Measurements from ENCODE around the gene ABCG8. TPM values are rescaled to one million over a fixed set of nuclear protein-coding genes. Genes with fewer than 3 reads are reported as not detected.

ABCG8 gene
- total RNA-seq, 4 donors from 2014 or later, result not detected

DNA sequence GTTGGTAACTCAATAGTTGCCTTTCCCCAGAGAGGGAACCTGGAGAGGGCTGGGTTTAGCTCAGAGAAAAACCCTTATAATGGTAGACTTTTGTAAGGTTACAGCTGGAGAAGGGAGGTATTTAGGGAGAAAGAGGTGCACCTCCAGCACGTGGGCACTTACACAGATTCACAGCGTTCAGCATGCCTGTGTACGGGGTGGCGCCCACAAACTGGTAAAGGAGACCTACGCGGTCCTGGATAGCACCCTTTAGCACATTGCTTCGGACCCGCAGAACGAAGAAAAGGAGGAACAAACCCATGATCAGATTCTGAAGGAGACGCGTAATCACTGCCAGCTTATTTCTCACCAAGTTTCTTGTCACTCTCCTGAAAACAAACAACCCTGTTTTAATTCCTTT, 15.0 kb upstream of the ABCG8 start:
- Histone ChIP-seq H3K4me1 (no peaks in the 10 kb centered on the region), H3K27ac (replicated peaks in 1 of 4) (no peak overlapping the region), H3K4me3 (no peak overlapping the region), H3K36me3 (no peaks in the 10 kb centered on the region), H3K27me3 (peaks cover 0 to 5% (median 0%) of the 10 kb centered on the region in 4 donors), H3K9me3 (no peaks in the 10 kb centered on the region)
- peak; percentile 89 for DNase-seq (ENCODE audit: extremely low spot score)
- 85% methylated on average over 11 of the region's 11 CpGs for WGBS
- intact Hi-C loops (cut with DNase I), result no loop called here
- TF ChIP-seq POLR2A (IDR thresholded peaks at IDR 0.05; ENCODE audit: low read depth), result no peak
- TF ChIP-seq POLR2AphosphoS5 (IDR thresholded peaks at IDR 0.05), result no peak
- no peak for TF ChIP-seq EP300 (IDR thresholded peaks at IDR 0.05)
- TF ChIP-seq, protein P1, sequence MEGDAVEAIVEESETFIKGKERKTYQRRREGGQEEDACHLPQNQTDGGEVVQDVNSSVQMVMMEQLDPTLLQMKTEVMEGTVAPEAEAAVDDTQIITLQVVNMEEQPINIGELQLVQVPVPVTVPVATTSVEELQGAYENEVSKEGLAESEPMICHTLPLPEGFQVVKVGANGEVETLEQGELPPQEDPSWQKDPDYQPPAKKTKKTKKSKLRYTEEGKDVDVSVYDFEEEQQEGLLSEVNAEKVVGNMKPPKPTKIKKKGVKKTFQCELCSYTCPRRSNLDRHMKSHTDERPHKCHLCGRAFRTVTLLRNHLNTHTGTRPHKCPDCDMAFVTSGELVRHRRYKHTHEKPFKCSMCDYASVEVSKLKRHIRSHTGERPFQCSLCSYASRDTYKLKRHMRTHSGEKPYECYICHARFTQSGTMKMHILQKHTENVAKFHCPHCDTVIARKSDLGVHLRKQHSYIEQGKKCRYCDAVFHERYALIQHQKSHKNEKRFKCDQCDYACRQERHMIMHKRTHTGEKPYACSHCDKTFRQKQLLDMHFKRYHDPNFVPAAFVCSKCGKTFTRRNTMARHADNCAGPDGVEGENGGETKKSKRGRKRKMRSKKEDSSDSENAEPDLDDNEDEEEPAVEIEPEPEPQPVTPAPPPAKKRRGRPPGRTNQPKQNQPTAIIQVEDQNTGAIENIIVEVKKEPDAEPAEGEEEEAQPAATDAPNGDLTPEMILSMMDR (IDR thresholded peaks at IDR 0.05), result no peak

DNA sequence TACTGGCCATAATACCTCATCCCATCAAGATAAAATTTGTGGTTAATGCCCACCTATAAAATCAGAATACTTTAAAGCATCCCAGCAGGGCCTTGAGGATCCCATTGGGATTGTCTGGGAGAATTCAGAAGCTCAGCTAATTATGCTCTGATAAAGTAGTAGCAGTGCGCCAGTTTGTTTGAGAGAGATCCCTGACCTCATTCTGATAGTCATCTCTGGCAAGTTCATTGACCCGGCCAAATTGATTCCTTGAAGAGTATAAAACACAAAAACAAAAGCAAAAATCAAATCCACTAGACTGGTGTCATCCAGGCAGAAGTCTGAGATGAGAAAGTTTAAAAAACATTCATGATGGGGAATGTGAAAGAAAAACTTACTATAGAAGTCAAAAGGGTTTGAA, 14.3 kb upstream of the ABCG8 start:
- WGBS, result 88% methylated on average over 2 of the region's 2 CpGs
- intact Hi-C loops (cut with DNase I), result no loop called here
- Histone ChIP-seq H3K9me3 (no peaks in the 10 kb centered on the region), H3K4me1 (no peaks in the 10 kb centered on the region), H3K27me3 (peaks cover 0 to 5% (median 0%) of the 10 kb centered on the region in 4 donors), H3K27ac (replicated peaks in 1 of 4) (no peak overlapping the region), H3K4me3 (no peak overlapping the region), H3K36me3 (no peaks in the 10 kb centered on the region)
- TF ChIP-seq EP300 (IDR thresholded peaks at IDR 0.05) (no peak), POLR2A (IDR thresholded peaks at IDR 0.05; ENCODE audit: low read depth) (no peak), POLR2AphosphoS5 (IDR thresholded peaks at IDR 0.05) (no peak)
- TF ChIP-seq, protein P1 (IDR thresholded peaks at IDR 0.05), result no peak
- DNase-seq (ENCODE audit: extremely low spot score), result peak; percentile 12

DNA sequence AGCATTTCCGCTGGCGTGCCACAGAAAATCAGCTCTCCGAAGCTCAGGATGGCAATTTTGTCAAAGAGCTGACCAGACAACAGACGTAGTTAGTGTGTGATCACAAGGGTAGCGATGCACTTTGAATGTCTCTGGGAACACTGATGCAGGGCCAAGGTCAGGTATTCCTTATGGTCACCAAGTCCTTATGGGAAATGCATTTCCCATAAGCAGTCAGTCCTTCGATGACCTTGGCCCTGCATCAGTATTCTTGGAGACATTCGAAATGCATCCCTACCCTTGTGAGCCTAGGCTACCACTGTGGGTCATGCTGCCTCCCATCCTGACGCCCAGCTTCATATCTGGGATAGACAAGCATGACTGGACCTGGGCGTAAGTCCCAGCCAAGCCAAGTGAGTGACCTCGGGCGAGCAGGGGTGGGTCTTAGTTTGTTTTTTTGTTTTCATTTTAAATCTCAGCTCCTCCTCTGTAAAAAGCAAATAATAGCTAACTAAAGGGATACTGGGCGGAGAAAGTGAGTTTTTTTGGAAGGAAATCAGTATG, 13.7 kb upstream of the ABCG8 start:
- intact Hi-C loops (cut with DNase I), result no loop called here
- Histone ChIP-seq H3K4me1 (no peaks in the 10 kb centered on the region), H3K9me3 (no peaks in the 10 kb centered on the region), H3K36me3 (no peaks in the 10 kb centered on the region), H3K27me3 (peaks cover 0 to 5% (median 0%) of the 10 kb centered on the region in 4 donors), H3K4me3 (no peak overlapping the region), H3K27ac (replicated peaks in 1 of 4) (no peak overlapping the region)
- WGBS, result 85% methylated on average over 12 of the region's 12 CpGs
- DNase-seq (ENCODE audit: extremely low spot score), result peak; percentile 75
- TF ChIP-seq EP300 (IDR thresholded peaks at IDR 0.05), result no peak
- no peak for TF ChIP-seq POLR2A (IDR thresholded peaks at IDR 0.05; ENCODE audit: low read depth)
- TF ChIP-seq POLR2AphosphoS5 (IDR thresholded peaks at IDR 0.05), result no peak
- TF ChIP-seq, protein P1 (IDR thresholded peaks at IDR 0.05), result no peak

DNA sequence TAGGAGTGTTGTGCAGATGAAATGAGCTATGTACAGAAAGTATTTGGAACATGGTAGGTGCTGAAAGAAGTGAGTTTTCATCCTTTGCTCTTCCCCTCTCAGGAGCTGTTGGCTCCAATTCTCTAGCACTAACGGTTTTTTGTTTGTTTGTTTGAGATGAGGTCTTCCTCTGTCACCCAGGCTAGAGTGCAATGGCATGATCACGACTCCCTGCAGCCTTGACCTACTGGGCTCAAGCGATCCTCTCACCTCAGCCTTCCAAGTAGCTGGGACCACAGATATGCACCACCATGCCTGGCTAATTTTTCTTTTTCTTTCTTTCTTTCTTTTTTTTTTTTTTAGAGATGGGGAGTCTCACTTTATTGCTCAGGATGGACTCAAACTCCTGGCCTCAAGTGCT, 12.9 kb upstream of the ABCG8 start:
- Histone ChIP-seq H3K9me3 (no peaks in the 10 kb centered on the region), H3K4me1 (no peaks in the 10 kb centered on the region), H3K27ac (replicated peaks in 1 of 4) (no peak overlapping the region), H3K36me3 (no peaks in the 10 kb centered on the region), H3K4me3 (no peak overlapping the region), H3K27me3 (peaks cover 0 to 11% (median 0%) of the 10 kb centered on the region in 4 donors)
- no peak for TF ChIP-seq POLR2A (IDR thresholded peaks at IDR 0.05; ENCODE audit: low read depth)
- TF ChIP-seq, protein P1 (IDR thresholded peaks at IDR 0.05), result no peak
- no peak for TF ChIP-seq EP300 (IDR thresholded peaks at IDR 0.05)
- TF ChIP-seq POLR2AphosphoS5 (IDR thresholded peaks at IDR 0.05), result no peak
- WGBS, result 72% methylated on average over 3 of the region's 3 CpGs
- intact Hi-C loops (cut with DNase I), result no loop called here
- peak; percentile 45 for DNase-seq (ENCODE audit: extremely low spot score)

Measured in esophagus muscularis mucosa (tissue), 4 donors.